Smooth muscle cell (in vitro differentiated cells): ENCODE measurements around the gene RPH3AL. TPM values are rescaled to one million over a fixed set of nuclear protein-coding genes. Genes with fewer than 3 reads are reported as not detected.
"Not testable (repeated sequence)": the region's sequence is repeated elsewhere in the genome, so short reads cannot be mapped to it uniquely, and the experiment has no call there.

Experiments used
- DNase-seq: peaks from one replicate; lab custom pipeline; 2025; ENCODE audit not compliant: unreplicated experiment; lab: John Stamatoyannopoulos, UW
- H2AFZ ChIP-seq: fragments of 200-600 bp; sonication (generic); 2 replicates; pipeline ENCODE4 v1.6.0; 2016; ENCODE audit warnings: antibody characterized with exemption, low read depth, mild to moderate bottlenecking
- H3F3A ChIP-seq: fragments of 200-600 bp; sonication (generic); 2 replicates; pipeline ENCODE4 v1.6.0; 2017; ENCODE audit warnings: antibody characterized with exemption, low read depth
- H3K27ac ChIP-seq: fragments of 200-600 bp; sonication (generic); 2 replicates; pipeline ENCODE4 v1.5.1; 2016; ENCODE audit warnings: low read depth, mild to moderate bottlenecking
- H3K27me3 ChIP-seq: fragments of 200-600 bp; sonication (generic); 2 replicates; pipeline ENCODE4 v1.6.1; 2016; ENCODE audit warnings: low read depth, mild to moderate bottlenecking
- H3K36me3 ChIP-seq: fragments of 200-600 bp; sonication (generic); 2 replicates; pipeline ENCODE4 v1.5.1; 2016; ENCODE audit warnings: low read depth
- H3K4me1 ChIP-seq: fragments of 200-600 bp; sonication (generic); 2 replicates; pipeline ENCODE4 v1.5.1; 2016; ENCODE audit warnings: low read depth
- H3K4me2 ChIP-seq: fragments of 200-600 bp; sonication (generic); 2 replicates; pipeline ENCODE4 v1.6.0; 2016; ENCODE audit warnings: mild to moderate bottlenecking
- H3K4me3 ChIP-seq: fragments of 200-600 bp; sonication (generic); 2 replicates; pipeline ENCODE4 v1.5.1; 2016; ENCODE audit warnings: mild to moderate bottlenecking
- H3K79me2 ChIP-seq: fragments of 200-600 bp; sonication (generic); 2 replicates; pipeline ENCODE4 v1.6.0; 2016; ENCODE audit warnings: low read depth, mild to moderate bottlenecking
- H3K9ac ChIP-seq: fragments of 200-600 bp; sonication (generic); 2 replicates; pipeline ENCODE4 v1.6.0; 2016; ENCODE audit warnings: low read depth
- H3K9me3 ChIP-seq: fragments of 200-600 bp; sonication (generic); replicated peaks from 2 replicates; pipeline ENCODE4 v1.5.1; 2016; ENCODE audit warnings: low read depth
- H4K20me1 ChIP-seq: fragments of 200-600 bp; sonication (generic); 2 replicates; pipeline ENCODE4 v1.6.0; 2016; ENCODE audit warnings: low read depth
- CTCF ChIP-seq: fragments of 200-600 bp; sonication (generic); IDR thresholded peaks from 2 replicates; pipeline ENCODE4 v1.5.1; 2017; ENCODE audit warnings: borderline replicate concordance, mild to moderate bottlenecking, antibody characterized with exemption; ENCODE audit not compliant: insufficient read depth, poor library complexity, severe bottlenecking
- WGBS: methylation state at CpG from one replicate; pipeline ENCODE4 v1.1.7; 2016; ENCODE audit warnings: low lambda C conversion rate; 5-methylcytosine and 5-hydroxymethylcytosine counted together
- polyA plus RNA-seq: library from polyadenylated mRNA; unstranded; fragments of >200 nt; fragmentation: Nextera tagmentation; extraction: Ambion mirVana; gene quantifications from 2 replicates; pipeline ENCODE4 v1.2.1, GENCODE V29; 2016
- total RNA-seq: library from RNA; depleted of rRNA; stranded (reverse); fragments of >200 nt; gene quantifications from 2 replicates; pipeline ENCODE4 v1.2.3, GENCODE V29; 2014

RPH3AL gene
- total and polyA plus RNA-seq, 2 experiments from 2014 or later, result 1.8 to 3.3 TPM

GRCh38 chr17:237406-237955 is 115.1 kb downstream of the RPH3AL start:
- no peaks in the 10 kb centered on the region for H3K4me1 ChIP-seq
- 73% methylated on average over 8 of the region's 8 CpGs for WGBS
- H4K20me1 ChIP-seq, result no peaks in the 10 kb centered on the region
- H3K4me2 ChIP-seq, result no peak overlapping the region
- no peak for TF ChIP-seq CTCF
- H3K9ac ChIP-seq, result no peak overlapping the region
- H3K9me3 ChIP-seq, result no peaks in the 10 kb centered on the region
- H3K27ac ChIP-seq, result no peak overlapping the region
- no peaks in the 10 kb centered on the region for H3K36me3 ChIP-seq
- H3K4me3 ChIP-seq, result no peak overlapping the region
- no peaks in the 10 kb centered on the region for H3F3A ChIP-seq
- no peaks in the 10 kb centered on the region for H3K27me3 ChIP-seq
- no peak for DNase-seq
- H2AFZ ChIP-seq, result no peak overlapping the region
- H3K79me2 ChIP-seq, result no peaks in the 10 kb centered on the region

GRCh38 chr17:236641-237405 is 115.8 kb downstream of the RPH3AL start:
- no peak for TF ChIP-seq CTCF
- H2AFZ ChIP-seq, result no peak overlapping the region
- no peak overlapping the region for H3K9ac ChIP-seq
- no peak overlapping the region for H3K27ac ChIP-seq
- H3K79me2 ChIP-seq, result no peaks in the 10 kb centered on the region
- no peaks in the 10 kb centered on the region for H3K27me3 ChIP-seq
- no peaks in the 10 kb centered on the region for H3K4me1 ChIP-seq
- no peaks in the 10 kb centered on the region for H3F3A ChIP-seq
- no peak overlapping the region for H3K4me2 ChIP-seq
- DNase-seq, result no peak
- H4K20me1 ChIP-seq, result no peaks in the 10 kb centered on the region
- H3K36me3 ChIP-seq, result no peaks in the 10 kb centered on the region
- no peak overlapping the region for H3K4me3 ChIP-seq
- H3K9me3 ChIP-seq, result no peaks in the 10 kb centered on the region
- WGBS, result 81% methylated on average over 26 of the region's 34 CpGs

- Histone ChIP-seq H3K4me2 (no peak overlapping the region), H2AFZ (no peak overlapping the region), H4K20me1 (no peaks in the 10 kb centered on the region), H3K9ac (no peak overlapping the region), H3F3A (no peaks in the 10 kb centered on the region), H3K27ac (no peak overlapping the region), H3K36me3 (no peaks in the 10 kb centered on the region), H3K9me3 (no peaks in the 10 kb centered on the region), H3K4me3 (no peak overlapping the region), H3K79me2 (no peaks in the 10 kb centered on the region), H3K27me3 (no peaks in the 10 kb centered on the region), H3K4me1 (no peaks in the 10 kb centered on the region)
- no peak for TF ChIP-seq CTCF
- 96% methylated on average over 26 of the region's 26 CpGs for WGBS
- no peak for DNase-seq
Observed at GRCh38 chr17:235831-236640, 116.6 kb downstream of the RPH3AL start.

- not testable (repeated sequence) for H4K20me1 ChIP-seq, DNase-seq
Observed at GRCh38 chr17:234994-235830, 117.4 kb downstream of the RPH3AL start.

GRCh38 chr17:234163-234993 is 118.2 kb downstream of the RPH3AL start:
- not testable (repeated sequence) for H2AFZ ChIP-seq, H3K4me2 ChIP-seq, H3K9me3 ChIP-seq, H3K79me2 ChIP-seq, DNase-seq, H3F3A ChIP-seq, H3K4me1 ChIP-seq, H3K9ac ChIP-seq, H3K4me3 ChIP-seq, H3K27me3 ChIP-seq, H3K36me3 ChIP-seq, H4K20me1 ChIP-seq, H3K27ac ChIP-seq
- 83% methylated on average over 22 of the region's 23 CpGs for whole genome bisulfite sequencing

More at GRCh38 chr17:234994-235830, 117.4 kb downstream of the RPH3AL start:
- not testable (repeated sequence) for H3K9me3 ChIP-seq, H3K4me3 ChIP-seq, H3K4me2 ChIP-seq, H3K27me3 ChIP-seq, H3K79me2 ChIP-seq, H3F3A ChIP-seq, H3K4me1 ChIP-seq, H2AFZ ChIP-seq, H3K36me3 ChIP-seq, H3K9ac ChIP-seq, H3K27ac ChIP-seq
- 94% methylated on average over 48 of the region's 48 CpGs for WGBS
